GM18508 (cell line): ENCODE measurements around the gene FBXW2.
"Not testable (repeated sequence)": the region's sequence is repeated elsewhere in the genome, so short reads cannot be mapped to it uniquely, and the experiment has no call there.

Source experiments
- ATAC-seq: cut with Tn5 transposase; IDR thresholded peaks from one replicate; pipeline ENCODE4 v1.9.1; 2021; ENCODE audit warnings: moderate number of reproducible peaks; ENCODE audit not compliant: insufficient read depth, unreplicated experiment

FBXW2 gene

GRCh38 chr9:120750421-120750820, 42.8 kb downstream of the FBXW2 start:
- no peak for ATAC-seq

GRCh38 chr9:120746366-120746765, 46.9 kb downstream of the FBXW2 start:
- ATAC-seq: not testable (repeated sequence)

- no peak for ATAC-seq
Measured at GRCh38 chr9:120745278-120745677, 47.9 kb downstream of the FBXW2 start.

- ATAC-seq: no peak
Measured at GRCh38 chr9:120742951-120743416, 50.2 kb downstream of the FBXW2 start.

- no peak for ATAC-seq
Measured at GRCh38 chr9:120741701-120742100, 51.5 kb downstream of the FBXW2 start.

- no peak for ATAC-seq
Measured at GRCh38 chr9:120741191-120741590, 52.0 kb downstream of the FBXW2 start.

GRCh38 chr9:120740132-120740531, 53.1 kb downstream of the FBXW2 start:
- ATAC-seq: no peak

- no peak for ATAC-seq
Measured at GRCh38 chr9:120737416-120738165, 55.6 kb downstream of the FBXW2 start.

GRCh38 chr9:120736881-120737280, 56.3 kb downstream of the FBXW2 start:
- no peak for ATAC-seq

- no peak for ATAC-seq
Measured at GRCh38 chr9:120735415-120736126, 57.6 kb downstream of the FBXW2 start.

GRCh38 chr9:120734607-120735410, 58.4 kb downstream of the FBXW2 start:
- ATAC-seq: no peak

- no peak for ATAC-seq
Measured at GRCh38 chr9:120733190-120733589, 60.0 kb downstream of the FBXW2 start.

- no peak for ATAC-seq
Measured at GRCh38 chr9:120730654-120731514, 62.3 kb downstream of the FBXW2 start.

- no peak for ATAC-seq
Measured at GRCh38 chr9:120729791-120730241, 63.4 kb downstream of the FBXW2 start.

GRCh38 chr9:120726484-120726883, 66.7 kb downstream of the FBXW2 start:
- no peak for ATAC-seq

- ATAC-seq: no peak
Measured at GRCh38 chr9:120725907-120726306, 67.3 kb downstream of the FBXW2 start.

GRCh38 chr9:120724757-120725400, 68.3 kb downstream of the FBXW2 start:
- ATAC-seq: no peak

- no peak for ATAC-seq
Measured at GRCh38 chr9:120723565-120723964, 69.7 kb downstream of the FBXW2 start.

GRCh38 chr9:120720404-120720803, 72.8 kb downstream of the FBXW2 start:
- no peak for ATAC-seq
